COLO668 (cell line): Measurements from ENCODE around the gene CDC26.
"Not testable (repeated sequence)": the region's sequence is repeated elsewhere in the genome, so short reads cannot be mapped to it uniquely, and the experiment has no call there.

Experiments
- DNase-seq: peaks from one replicate; lab custom pipeline; 2025; ENCODE audit not compliant: unreplicated experiment; lab: John Stamatoyannopoulos, UW

Gene CDC26

GRCh38 chr9:113296247-113296646 is 20.9 kb upstream of the CDC26 start:
- not testable (repeated sequence) for DNase-seq

GRCh38 chr9:113293285-113293878 is 18.0 kb upstream of the CDC26 start:
- no peak for DNase-seq

- DNase-seq, result no peak
These were observed 14.8 kb upstream of the CDC26 start for GRCh38 chr9:113290052-113290607.

DNA sequence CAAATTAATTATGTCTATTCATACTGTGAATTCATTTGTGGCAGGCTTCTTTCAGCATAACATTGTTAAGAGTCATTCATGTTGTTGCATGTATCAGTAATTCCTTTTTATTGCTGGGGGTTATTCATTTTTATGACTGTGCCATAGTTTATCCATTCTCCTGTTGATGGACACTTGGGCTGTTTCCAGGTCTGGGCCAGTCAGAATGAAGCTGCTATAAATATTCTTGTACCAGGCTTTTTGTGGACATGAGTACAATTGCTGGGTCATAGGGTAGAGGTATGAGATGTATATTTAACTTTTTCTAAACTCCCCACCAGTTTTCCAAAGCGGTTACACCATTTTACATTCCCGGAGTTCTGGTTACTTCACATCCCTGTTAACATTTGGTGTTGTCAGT is 13.7 kb upstream of the CDC26 start:
- no peak for DNase-seq

GRCh38 chr9:113281356-113281755 is 6.0 kb upstream of the CDC26 start:
- DNase-seq, result no peak

- DNase-seq, result no peak
These were observed 3.5 kb upstream of the CDC26 start for GRCh38 chr9:113278840-113279239.

GRCh38 chr9:113274474-113275156 is 757 bp downstream of the CDC26 start:
- peak; percentile 23 for DNase-seq

DNA sequence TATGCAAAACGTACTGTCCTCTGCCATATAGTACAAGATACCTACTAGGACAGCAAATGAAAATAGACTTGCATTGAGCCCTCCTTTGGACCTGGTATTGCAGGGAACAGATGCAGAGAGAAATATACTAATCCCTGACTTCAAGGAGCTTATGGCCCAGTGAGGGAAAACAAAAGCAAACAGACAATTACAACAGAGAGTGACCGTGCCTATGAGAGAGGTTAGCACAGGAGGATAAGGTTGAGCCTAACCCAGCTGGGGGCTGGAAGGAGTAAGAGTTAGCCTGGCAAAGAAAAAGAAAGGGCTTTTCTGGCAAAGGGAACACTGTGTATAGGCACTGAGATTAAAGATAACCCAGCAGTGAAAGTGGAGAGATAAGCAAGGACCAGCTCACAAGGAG is 5.5 kb downstream of the CDC26 start:
- DNase-seq, result no peak

- DNase-seq, result no peak
These were observed 6.0 kb downstream of the CDC26 start for GRCh38 chr9:113269355-113269754.

DNA sequence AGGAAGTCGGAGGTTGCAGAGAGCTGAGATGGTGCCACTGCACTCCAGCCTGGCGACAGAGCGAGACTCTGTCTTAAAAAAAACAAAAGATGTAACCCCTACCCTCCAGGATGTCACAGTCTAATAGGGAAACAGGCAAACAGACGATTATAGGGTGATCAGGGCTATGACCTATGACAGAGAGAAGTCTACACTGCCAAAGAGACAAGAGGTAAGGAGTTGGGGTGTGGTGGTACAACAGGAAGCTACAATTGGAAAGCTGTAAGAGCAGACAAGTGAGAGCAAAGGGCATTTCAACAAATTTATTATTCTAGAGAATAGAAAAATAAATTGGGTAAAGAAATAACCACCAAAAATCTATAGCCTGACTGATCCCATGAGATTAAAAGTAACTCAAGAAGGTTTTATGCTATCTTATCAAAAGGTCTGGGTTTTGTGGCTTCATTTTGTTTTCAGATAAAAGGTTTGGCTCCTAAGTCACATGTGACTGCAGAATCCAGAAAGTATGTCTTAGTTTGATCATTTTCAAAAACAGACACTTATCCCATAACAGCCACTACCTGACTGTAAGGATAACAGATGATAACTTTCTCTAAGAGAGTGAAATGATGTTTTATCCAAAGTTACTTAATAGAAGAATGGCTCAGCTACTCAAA is 7.3 kb downstream of the CDC26 start:
- no peak for DNase-seq

GRCh38 chr9:113266174-113266573 is 9.2 kb downstream of the CDC26 start:
- DNase-seq, result no peak

GRCh38 chr9:113261917-113262671 is 13.3 kb downstream of the CDC26 start:
- DNase-seq, result no peak

- DNase-seq, result no peak
These were observed 17.1 kb downstream of the CDC26 start for GRCh38 chr9:113258282-113258681.

DNA sequence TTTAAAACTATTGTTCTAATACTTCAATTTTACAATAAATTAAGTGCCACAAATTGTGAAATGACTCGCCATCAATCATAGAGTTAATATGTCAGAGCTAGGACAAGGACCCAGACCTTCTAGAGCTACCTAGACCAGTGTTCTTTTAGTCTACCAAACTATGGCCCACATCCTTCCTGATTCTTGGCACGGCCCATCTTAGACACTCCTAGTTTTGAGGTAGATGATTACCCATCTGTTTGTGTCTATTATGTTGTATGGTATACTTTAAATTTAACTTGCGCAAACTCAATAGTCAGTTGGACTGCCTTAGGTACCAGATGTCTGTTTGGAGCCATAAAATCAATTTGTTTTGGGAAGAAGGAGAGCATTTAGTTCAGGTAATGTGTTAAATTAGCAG is 17.5 kb downstream of the CDC26 start:
- no peak for DNase-seq

DNA sequence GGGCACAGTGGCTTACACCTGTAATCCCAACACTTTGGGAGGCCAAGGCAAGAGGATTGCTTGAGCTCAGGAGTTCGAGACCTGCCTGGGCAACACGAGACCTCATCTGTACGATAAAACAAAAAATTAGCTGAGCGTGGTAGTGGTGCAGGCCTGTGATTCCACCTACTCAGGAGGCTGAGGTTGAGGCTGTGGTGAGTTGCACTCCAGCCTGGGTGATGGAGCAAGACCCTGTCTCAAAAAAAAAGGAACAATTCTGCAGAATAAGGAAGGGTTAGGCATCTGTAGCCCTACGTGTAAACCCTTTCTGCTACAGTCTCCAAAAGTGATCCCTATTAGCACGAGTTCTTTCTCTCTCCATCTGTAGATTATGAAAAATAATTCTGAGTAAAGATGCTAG is 19.9 kb downstream of the CDC26 start:
- no peak for DNase-seq

DNA sequence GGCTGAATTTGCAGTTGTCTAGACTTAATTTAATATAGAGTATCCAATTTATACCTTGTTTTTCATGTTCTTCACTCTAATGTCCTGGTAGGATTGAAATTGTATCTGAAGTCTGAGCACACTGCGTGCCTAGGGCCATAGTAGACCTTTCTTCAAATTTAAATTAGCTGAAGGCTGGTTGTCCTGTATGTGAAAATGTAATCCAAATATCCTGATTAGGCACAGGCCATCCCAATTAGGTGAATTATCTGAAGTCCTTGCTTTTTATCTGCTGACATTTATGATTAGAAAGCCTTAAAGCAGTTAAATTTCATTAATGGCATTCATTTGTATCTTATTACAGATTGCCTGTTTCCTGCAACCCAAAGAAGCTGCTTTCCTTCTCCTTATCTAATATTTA is 20.4 kb downstream of the CDC26 start:
- no peak for DNase-seq

DNA sequence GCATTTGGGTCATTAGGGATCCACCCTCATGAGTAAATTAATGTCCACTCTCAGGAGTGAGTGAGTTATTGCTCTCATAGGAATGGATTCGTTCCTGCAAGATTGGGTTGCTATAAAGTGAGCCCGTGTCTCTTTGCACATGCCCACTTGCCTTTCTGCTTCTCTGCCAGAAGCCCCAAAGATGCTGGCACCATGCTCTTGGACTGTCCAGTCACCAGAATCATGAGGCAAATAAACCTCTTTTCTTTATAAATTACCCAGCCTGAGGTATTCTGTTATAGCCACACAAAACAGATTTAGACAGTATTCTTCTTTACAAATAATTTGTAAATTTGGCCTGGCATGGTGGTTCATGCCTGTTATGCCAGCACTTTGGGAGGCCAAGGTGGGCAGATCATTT is 24.6 kb downstream of the CDC26 start:
- no peak for DNase-seq

GRCh38 chr9:113249661-113250060 is 25.7 kb downstream of the CDC26 start:
- not testable (repeated sequence) for DNase-seq

GRCh38 chr9:113247640-113248039 is 27.7 kb downstream of the CDC26 start:
- DNase-seq, result no peak

- no peak for DNase-seq
These were observed 28.4 kb downstream of the CDC26 start for GRCh38 chr9:113246928-113247327.

- no peak for DNase-seq
These were observed 29.5 kb downstream of the CDC26 start for GRCh38 chr9:113245894-113246293.
